SU-DHL-6 (cell line): ENCODE results near the gene STARD3NL.

ENCODE experiments used
- H2AFZ ChIP-seq: fragments of 200-600 bp; sonication (generic); 2 replicates; pipeline ENCODE4 v1.6.1; 2014; ENCODE audit warnings: low read depth, mild to moderate bottlenecking, moderate library complexity, mixed read lengths, antibody characterized with exemption, low read length; ENCODE audit not compliant: severe bottlenecking
- H3F3A ChIP-seq: fragments of 200-600 bp; shearing (Covaris generic); 2 replicates; pipeline ENCODE4 v1.6.0; 2016; ENCODE audit warnings: antibody characterized with exemption, mild to moderate bottlenecking; ENCODE audit not compliant: insufficient read depth
- H3K27ac ChIP-seq: fragments of 200-600 bp; sonication (generic); 2 replicates; pipeline ENCODE4 v1.5.1; 2016; ENCODE audit warnings: low read depth, mild to moderate bottlenecking, low read length, moderate library complexity, mixed read lengths
- H3K27me3 ChIP-seq: fragments of 200-600 bp; sonication (generic), shearing (Covaris generic); 2 replicates; pipeline ENCODE4 v1.6.0; 2014; ENCODE audit warnings: mild to moderate bottlenecking, low read length
- H3K36me3 ChIP-seq: fragments of 200-600 bp; sonication (generic); 2 replicates; pipeline ENCODE4 v1.6.1; 2014; ENCODE audit warnings: mild to moderate bottlenecking, low read length, mixed read lengths
- H3K4me2 ChIP-seq: fragments of 300-600, 200-600 bp; shearing (Covaris generic), sonication (generic); 2 replicates; pipeline ENCODE4 v1.6.0; 2014; ENCODE audit warnings: low read length, low read depth, mild to moderate bottlenecking; ENCODE audit not compliant: poor library complexity, severe bottlenecking
- H3K4me3 ChIP-seq: fragments of 200-600 bp; sonication (generic); 2 replicates; pipeline ENCODE4 v1.5.1; 2014; ENCODE audit warnings: antibody characterized with exemption, low read length, mild to moderate bottlenecking, mixed read lengths; ENCODE audit not compliant: insufficient read depth, poor library complexity, severe bottlenecking
- H3K79me2 ChIP-seq: fragments of 200-600 bp; sonication (generic); 2 replicates; pipeline ENCODE4 v1.6.1; 2014; ENCODE audit warnings: mild to moderate bottlenecking, low read length, moderate library complexity; ENCODE audit not compliant: insufficient read depth
- H3K9ac ChIP-seq: fragments of 200-600 bp; sonication (generic); 2 replicates; pipeline ENCODE4 v1.7.0; 2014; ENCODE audit warnings: mild to moderate bottlenecking, low read length
- H3K9me2 ChIP-seq: fragments of 200-600 bp; sonication (generic); replicated peaks from 2 replicates; pipeline ENCODE4 v1.6.1; 2014; ENCODE audit warnings: low read length; ENCODE audit not compliant: insufficient read depth
- H3K9me3 ChIP-seq: fragments of 200-600 bp; sonication (generic); 2 replicates; pipeline ENCODE4 v1.6.1; 2014; ENCODE audit warnings: low read length, mixed read lengths; ENCODE audit not compliant: insufficient read depth
- H4K20me1 ChIP-seq: fragments of 200-600 bp; sonication (generic); 2 replicates; pipeline ENCODE4 v1.6.1; 2014; ENCODE audit warnings: low read depth, mild to moderate bottlenecking, antibody characterized with exemption, low read length, moderate library complexity, mixed read lengths
- CTCF ChIP-seq: fragments of 200-600 bp; sonication (generic); IDR thresholded peaks from one replicate; pipeline ENCODE4 v1.5.1; 2017; ENCODE audit warnings: antibody characterized with exemption, mild to moderate bottlenecking, low read length, moderate library complexity; ENCODE audit not compliant: insufficient read depth, poor library complexity, severe bottlenecking
- EZH2phosphoT487 ChIP-seq: fragments of 200-600 bp; sonication (generic), shearing (Covaris generic); conservative IDR thresholded peaks from 2 replicates; pipeline ENCODE4 v1.6.1; 2018; ENCODE audit warnings: mild to moderate bottlenecking, antibody characterized with exemption, low read length, moderate library complexity, mixed read lengths

STARD3NL gene

GRCh38 chr7:38191791-38192190 lies 13.7 kb downstream of the STARD3NL start:
- H3K4me2 ChIP-seq: no peak overlapping the region
- peaks cover 61% of the 10 kb centered on the region for H3K79me2 ChIP-seq
- H2AFZ ChIP-seq: no peak overlapping the region
- no peaks in the 10 kb centered on the region for H3K27me3 ChIP-seq
- no peak overlapping the region for H3K4me3 ChIP-seq
- H3K9me2 ChIP-seq: no peaks in the 10 kb centered on the region
- TF ChIP-seq CTCF: no peak
- TF ChIP-seq EZH2phosphoT487: no peak
- no peaks in the 10 kb centered on the region for H3K36me3 ChIP-seq
- H3K27ac ChIP-seq: no peak overlapping the region
- peaks cover 29% of the 10 kb centered on the region for H4K20me1 ChIP-seq
- no peak overlapping the region for H3K9ac ChIP-seq
- no peaks in the 10 kb centered on the region for H3K9me3 ChIP-seq
- H3F3A ChIP-seq: no peaks in the 10 kb centered on the region

- TF ChIP-seq EZH2phosphoT487: no peak
- no peak for TF ChIP-seq CTCF
- Histone ChIP-seq H3K9ac (no peak overlapping the region), H3K4me3 (no peak overlapping the region), H3K36me3 (no peaks in the 10 kb centered on the region), H3K27ac (no peak overlapping the region), H3K4me2 (no peak overlapping the region), H3K9me2 (no peaks in the 10 kb centered on the region), H2AFZ (no peak overlapping the region), H3K27me3 (no peaks in the 10 kb centered on the region), H3K9me3 (no peaks in the 10 kb centered on the region), H3K79me2 (peaks cover 55% of the 10 kb centered on the region), H4K20me1 (peaks cover 24% of the 10 kb centered on the region), H3F3A (no peaks in the 10 kb centered on the region)
These were observed 14.3 kb downstream of the STARD3NL start for GRCh38 chr7:38192327-38192726.

GRCh38 chr7:38195804-38196595 lies 18.0 kb downstream of the STARD3NL start:
- H3K27ac ChIP-seq: no peak overlapping the region
- H3K79me2 ChIP-seq: peaks cover 52% of the 10 kb centered on the region
- TF ChIP-seq CTCF (no peak), EZH2phosphoT487 (no peak)
- H3K36me3 ChIP-seq: no peaks in the 10 kb centered on the region
- H3K9ac ChIP-seq: no peak overlapping the region
- no peak overlapping the region for H2AFZ ChIP-seq
- H3F3A ChIP-seq: no peaks in the 10 kb centered on the region
- H3K4me2 ChIP-seq: no peak overlapping the region
- no peaks in the 10 kb centered on the region for H3K9me3 ChIP-seq
- H3K4me3 ChIP-seq: no peak overlapping the region
- H3K27me3 ChIP-seq: no peaks in the 10 kb centered on the region
- peaks cover 16% of the 10 kb centered on the region for H4K20me1 ChIP-seq
- H3K9me2 ChIP-seq: no peaks in the 10 kb centered on the region
